ENCODE results near the gene DHRS1.

DNA sequence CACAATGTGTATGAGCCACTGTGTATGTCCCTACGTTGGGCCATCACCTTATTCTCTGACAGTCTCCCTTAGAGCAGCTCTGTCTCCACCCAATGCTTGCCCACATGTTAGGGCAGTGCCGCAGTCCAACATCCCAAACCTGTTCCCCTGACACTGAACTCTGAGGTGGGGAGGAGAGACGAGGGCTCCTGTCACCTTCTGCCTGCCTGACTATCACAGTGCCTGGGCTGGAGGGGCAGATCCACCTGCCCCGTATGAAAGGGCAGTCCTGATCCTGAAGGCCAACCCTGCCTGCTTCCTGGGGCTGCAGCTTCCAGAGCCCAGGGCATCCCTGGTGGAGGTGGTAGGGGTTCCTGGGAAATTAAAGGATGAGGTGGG, 38.8 kb downstream of the DHRS1 start:
- TF ChIP-seq POLR2A (IDR thresholded peaks at IDR 0.05) = no peak
- TF ChIP-seq, protein P1, sequence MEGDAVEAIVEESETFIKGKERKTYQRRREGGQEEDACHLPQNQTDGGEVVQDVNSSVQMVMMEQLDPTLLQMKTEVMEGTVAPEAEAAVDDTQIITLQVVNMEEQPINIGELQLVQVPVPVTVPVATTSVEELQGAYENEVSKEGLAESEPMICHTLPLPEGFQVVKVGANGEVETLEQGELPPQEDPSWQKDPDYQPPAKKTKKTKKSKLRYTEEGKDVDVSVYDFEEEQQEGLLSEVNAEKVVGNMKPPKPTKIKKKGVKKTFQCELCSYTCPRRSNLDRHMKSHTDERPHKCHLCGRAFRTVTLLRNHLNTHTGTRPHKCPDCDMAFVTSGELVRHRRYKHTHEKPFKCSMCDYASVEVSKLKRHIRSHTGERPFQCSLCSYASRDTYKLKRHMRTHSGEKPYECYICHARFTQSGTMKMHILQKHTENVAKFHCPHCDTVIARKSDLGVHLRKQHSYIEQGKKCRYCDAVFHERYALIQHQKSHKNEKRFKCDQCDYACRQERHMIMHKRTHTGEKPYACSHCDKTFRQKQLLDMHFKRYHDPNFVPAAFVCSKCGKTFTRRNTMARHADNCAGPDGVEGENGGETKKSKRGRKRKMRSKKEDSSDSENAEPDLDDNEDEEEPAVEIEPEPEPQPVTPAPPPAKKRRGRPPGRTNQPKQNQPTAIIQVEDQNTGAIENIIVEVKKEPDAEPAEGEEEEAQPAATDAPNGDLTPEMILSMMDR (IDR thresholded peaks at IDR 0.05) = no peak
